Endothelial cell of hepatic sinusoid (primary cell): ENCODE data around the gene HADH.
"Not testable (repeated sequence)": the region's sequence is repeated elsewhere in the genome, so short reads cannot be mapped to it uniquely, and the experiment has no call there.

Experiments
- in situ Hi-C: cut with HindIII; loops from 2 replicates; pipeline ENCODE4 v1.10.0; 2017; ENCODE audit warnings: low sequenced_read_pairs

HADH gene

GRCh38 chr4:107994894-107995293, 5.2 kb downstream of the HADH start:
- in situ Hi-C loops: no loop called here

- in situ Hi-C loops: no loop called here
These were observed 7.5 kb downstream of the HADH start for GRCh38 chr4:107996949-107997788.

GRCh38 chr4:107997794-107998193, 8.1 kb downstream of the HADH start:
- in situ Hi-C loops: no loop called here

GRCh38 chr4:107999932-108000539, 10.3 kb downstream of the HADH start:
- in situ Hi-C loops: no loop called here

GRCh38 chr4:108001540-108002135, 11.9 kb downstream of the HADH start:
- in situ Hi-C loops: no loop called here

GRCh38 chr4:108003982-108004515, 14.4 kb downstream of the HADH start:
- in situ Hi-C loops: no loop called here

GRCh38 chr4:108004646-108005045, 15.0 kb downstream of the HADH start:
- in situ Hi-C loops: no loop called here

GRCh38 chr4:108005807-108006206, 16.1 kb downstream of the HADH start:
- in situ Hi-C loops: no loop called here

- in situ Hi-C loops: no loop called here
These were observed 16.7 kb downstream of the HADH start for GRCh38 chr4:108006361-108006760.

- in situ Hi-C loops: no loop called here
These were observed 18.3 kb downstream of the HADH start for GRCh38 chr4:108007984-108008383.

GRCh38 chr4:108008721-108009120, 19.0 kb downstream of the HADH start:
- in situ Hi-C loops: no loop called here

- in situ Hi-C loops: no loop called here
These were observed 20.5 kb downstream of the HADH start for GRCh38 chr4:108010167-108010566.

- in situ Hi-C loops: not testable (repeated sequence)
These were observed 22.7 kb downstream of the HADH start for GRCh38 chr4:108012382-108012781.

GRCh38 chr4:108013327-108013726, 23.6 kb downstream of the HADH start:
- in situ Hi-C loops: no loop called here

- in situ Hi-C loops: no loop called here
These were observed 24.3 kb downstream of the HADH start for GRCh38 chr4:108013955-108014354.

GRCh38 chr4:108018040-108018883, 28.6 kb downstream of the HADH start:
- in situ Hi-C loops: no loop called here

- in situ Hi-C loops: no loop called here
These were observed 29.1 kb downstream of the HADH start for GRCh38 chr4:108018884-108019187.

- in situ Hi-C loops: no loop called here
These were observed 34.6 kb downstream of the HADH start for GRCh38 chr4:108024085-108024877.

- in situ Hi-C loops: no loop called here
These were observed 35.1 kb downstream of the HADH start for GRCh38 chr4:108024878-108025165.

GRCh38 chr4:108029016-108029720, 39.5 kb downstream of the HADH start:
- in situ Hi-C loops: no loop called here
